HL-60/S4 treated with retinoic acid at 250 ng/mL for 4 days and 3 days (cell line): ENCODE data around the gene PTPRZ1.

Source experiments
- in situ Hi-C: fragments of 300-500 bp; cut with MboI; formaldehyde crosslinking; loops from 2 replicates; pipeline ENCODE4 v1.7.0; 2022; ENCODE audit warnings: low sequenced_read_pairs

Gene PTPRZ1

DNA sequence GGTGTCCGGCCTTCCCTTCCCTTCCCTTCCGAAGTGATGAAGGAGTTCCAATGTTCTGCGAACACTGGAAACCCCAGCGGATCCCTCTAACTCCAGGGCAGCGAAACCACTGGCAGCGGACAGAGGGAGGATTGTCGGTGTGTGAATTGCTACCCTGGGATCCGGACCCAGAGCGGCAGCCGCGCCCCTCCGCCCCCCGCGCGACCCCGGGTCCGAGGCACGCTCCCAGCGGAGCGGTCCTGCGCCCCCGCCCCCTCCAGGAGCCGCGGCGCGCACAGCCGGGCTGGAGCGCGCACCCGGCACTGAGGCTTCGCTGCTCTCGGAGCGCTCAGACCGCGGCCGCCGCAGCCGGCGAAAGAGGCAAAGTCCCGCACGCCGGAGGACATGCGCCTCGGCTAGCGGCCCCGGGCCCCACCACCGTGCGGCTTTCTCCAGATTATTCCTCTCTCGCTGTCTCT, at the start of gene PTPRZ1:
PTPRZ1 (plus strand) TSS at position 331 of the 458 bp plus-strand sequence. CDS start 339 bp downstream, outside the sequence.
- in situ Hi-C loops: no loop called here

DNA sequence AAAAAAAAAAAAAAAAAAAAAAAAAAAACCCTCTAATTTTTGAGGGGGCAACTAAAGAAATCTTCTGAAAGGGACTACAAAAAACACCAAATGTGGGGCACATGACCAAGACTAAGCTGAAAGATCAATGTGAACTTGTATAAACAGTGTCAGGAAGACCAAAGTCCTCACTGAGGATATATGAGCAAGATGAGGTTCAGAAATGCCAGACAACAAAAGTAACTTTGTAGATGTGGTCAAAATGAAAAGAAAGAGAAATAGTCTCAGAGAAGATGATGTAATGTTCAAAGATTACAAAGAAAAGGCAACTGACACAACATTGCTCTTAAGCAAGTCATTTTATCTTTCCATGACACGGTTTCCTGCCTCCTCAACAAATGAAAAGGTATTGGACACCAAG, 48.7 kb upstream of the PTPRZ1 start:
- in situ Hi-C loops: no loop called here

GRCh38 chr7:121831351-121831750, 41.6 kb upstream of the PTPRZ1 start:
- in situ Hi-C loops: no loop called here

DNA sequence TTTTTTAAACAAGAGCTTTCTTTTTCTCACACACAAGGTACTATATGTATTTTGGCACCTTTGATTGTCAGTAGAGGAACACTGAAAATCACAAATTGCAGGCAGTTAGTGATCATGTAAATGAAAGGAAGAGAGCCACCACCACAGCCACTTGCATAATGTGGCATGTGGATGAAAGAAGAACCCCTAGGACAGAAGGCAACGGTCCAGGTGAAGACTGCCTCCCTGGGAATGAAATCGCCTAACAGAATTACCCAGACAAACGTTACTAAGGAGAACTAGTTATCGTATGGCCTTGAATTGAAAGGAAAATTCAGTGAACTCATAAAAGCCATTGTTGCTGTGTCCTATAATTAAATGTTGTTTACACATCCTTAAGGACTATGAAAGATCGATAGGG, 41.2 kb upstream of the PTPRZ1 start:
- in situ Hi-C loops: no loop called here

GRCh38 chr7:121832347-121832746, 40.6 kb upstream of the PTPRZ1 start:
- in situ Hi-C loops: no loop called here

- in situ Hi-C loops: no loop called here
These were observed 39.0 kb upstream of the PTPRZ1 start for GRCh38 chr7:121833991-121834390.

- in situ Hi-C loops: no loop called here
These were observed 35.5 kb upstream of the PTPRZ1 start for GRCh38 chr7:121837462-121837861.

GRCh38 chr7:121847041-121847440, 25.9 kb upstream of the PTPRZ1 start:
- in situ Hi-C loops: no loop called here

DNA sequence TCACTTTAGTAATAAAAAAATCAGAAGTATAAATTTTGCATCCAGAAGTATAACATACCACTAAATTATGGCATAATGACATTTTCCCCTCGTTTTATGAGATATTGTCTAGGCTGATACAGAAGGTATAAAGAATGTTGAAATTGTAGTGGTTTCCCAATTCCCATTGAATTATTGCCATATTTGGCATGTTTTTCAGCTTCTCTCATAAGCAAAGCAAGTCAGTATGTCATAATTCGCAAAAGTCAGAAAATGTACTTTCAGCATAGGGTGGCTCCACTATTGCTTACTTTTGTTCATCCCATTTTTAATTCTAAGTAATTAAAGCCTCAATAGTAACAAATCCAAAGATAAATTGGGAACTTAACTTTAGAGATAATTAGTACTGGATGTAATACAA, 19.7 kb upstream of the PTPRZ1 start:
- in situ Hi-C loops: no loop called here

- in situ Hi-C loops: no loop called here
These were observed 12.0 kb upstream of the PTPRZ1 start for GRCh38 chr7:121860953-121861352.

GRCh38 chr7:121862591-121862990, 10.4 kb upstream of the PTPRZ1 start:
- in situ Hi-C loops: no loop called here

- in situ Hi-C loops: no loop called here
These were observed 1.8 kb upstream of the PTPRZ1 start for GRCh38 chr7:121871188-121871587.

- in situ Hi-C loops: no loop called here
These were observed 581 bp downstream of the PTPRZ1 start for GRCh38 chr7:121873289-121874194.

GRCh38 chr7:121874298-121874697, 1.3 kb downstream of the PTPRZ1 start:
- in situ Hi-C loops: no loop called here

DNA sequence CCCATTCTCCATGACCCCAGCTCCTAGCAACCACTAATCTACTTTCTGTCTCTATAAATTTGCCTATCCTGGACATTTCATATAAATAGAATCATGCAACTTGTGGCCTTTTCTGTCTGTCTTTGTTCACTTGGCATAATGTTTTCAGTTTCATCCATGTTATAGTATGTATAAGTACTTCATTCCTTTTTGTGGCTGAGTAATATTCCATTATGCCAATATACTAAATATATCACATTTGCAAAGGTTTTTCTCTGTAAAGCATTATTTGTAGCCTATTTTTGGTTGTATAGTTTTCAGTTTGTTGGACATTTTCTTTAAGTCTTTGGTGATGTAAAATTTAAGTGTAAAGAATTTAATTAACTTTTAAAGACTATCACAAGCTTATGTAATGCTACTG, 2.2 kb downstream of the PTPRZ1 start:
- in situ Hi-C loops: no loop called here

DNA sequence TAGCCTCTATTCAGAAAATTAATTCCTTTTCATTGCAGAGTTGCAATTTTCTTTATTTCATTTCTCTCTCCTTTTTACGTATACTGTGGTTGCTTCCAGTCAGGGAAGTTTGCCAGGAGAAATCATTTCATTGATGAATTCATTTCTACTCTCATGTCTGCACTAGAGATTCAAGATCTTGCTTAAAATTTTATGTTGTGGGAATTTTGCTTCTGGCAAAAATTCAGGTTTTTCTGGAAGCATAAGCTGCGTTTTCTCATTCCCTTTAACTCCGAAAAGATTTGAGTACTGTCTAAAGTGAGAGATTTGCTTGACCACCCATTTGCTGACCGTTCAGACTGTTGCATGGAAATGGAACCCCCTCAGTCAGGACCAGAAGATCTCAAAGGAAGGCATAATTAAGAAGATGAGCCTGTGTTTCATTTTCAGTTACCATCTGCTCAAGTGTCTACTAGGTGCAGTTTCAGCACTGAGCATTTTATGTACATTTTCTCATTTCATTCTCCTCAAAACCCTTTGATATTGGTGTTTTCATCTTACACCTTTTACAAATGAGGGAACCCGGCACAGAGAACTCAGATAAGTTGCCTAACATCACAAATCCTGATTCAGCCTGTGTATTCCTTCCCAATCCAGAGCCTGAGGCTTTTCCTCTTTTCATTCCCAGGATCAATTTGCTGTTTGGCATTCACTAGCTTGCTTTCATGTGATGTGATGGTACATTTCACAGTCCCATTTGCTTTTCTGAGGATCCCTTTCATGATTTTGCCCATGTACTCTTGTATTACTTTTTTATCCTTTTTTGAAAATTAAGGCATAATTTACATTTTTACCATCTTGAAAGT, 3.9 kb downstream of the PTPRZ1 start:
- in situ Hi-C loops: no loop called here

DNA sequence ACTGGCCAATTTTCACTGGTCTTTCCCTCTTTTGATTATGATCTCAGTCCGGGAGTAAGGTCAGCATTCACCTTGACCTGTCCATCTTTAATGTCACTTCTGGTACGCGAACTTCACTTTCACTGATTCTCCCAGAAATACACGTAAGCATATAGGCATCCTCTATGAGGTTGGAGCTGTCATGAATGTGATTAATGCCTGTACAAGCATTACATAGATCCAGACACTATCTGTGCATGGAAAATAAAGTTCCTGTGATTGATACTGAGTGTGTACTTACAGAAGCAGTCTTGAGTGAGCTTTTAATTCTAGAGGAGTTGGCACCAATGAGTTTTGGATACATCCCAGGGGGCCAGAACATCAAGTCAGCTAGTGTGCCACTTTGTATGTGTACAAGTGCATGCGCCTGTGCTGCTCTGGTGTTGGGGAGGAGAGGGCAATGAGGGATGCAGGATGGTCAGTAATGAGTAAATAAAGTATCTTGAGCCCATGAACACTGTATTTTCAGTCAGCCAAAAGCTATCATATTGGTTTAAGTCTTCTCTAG, 6.0 kb downstream of the PTPRZ1 start:
- in situ Hi-C loops: no loop called here

DNA sequence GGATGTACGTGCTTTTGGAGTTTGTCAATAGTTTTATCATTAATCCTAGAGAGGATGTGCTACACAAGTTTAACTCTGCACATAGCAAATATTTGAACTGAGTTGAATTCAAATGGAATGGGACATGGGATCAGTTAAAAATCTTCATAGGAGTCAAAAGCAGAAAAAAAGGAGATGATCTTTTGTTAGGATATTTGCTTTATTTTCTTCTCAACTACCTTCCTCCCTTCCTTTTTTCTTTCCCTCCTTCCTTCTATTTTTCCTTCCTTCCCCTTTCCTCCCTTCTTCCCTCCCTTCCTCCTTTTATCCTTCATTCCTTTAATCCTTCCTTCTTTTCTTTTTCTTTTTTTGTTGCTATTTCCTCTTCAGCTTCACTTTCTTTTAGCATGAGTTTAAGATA, 6.6 kb downstream of the PTPRZ1 start:
- in situ Hi-C loops: no loop called here

DNA sequence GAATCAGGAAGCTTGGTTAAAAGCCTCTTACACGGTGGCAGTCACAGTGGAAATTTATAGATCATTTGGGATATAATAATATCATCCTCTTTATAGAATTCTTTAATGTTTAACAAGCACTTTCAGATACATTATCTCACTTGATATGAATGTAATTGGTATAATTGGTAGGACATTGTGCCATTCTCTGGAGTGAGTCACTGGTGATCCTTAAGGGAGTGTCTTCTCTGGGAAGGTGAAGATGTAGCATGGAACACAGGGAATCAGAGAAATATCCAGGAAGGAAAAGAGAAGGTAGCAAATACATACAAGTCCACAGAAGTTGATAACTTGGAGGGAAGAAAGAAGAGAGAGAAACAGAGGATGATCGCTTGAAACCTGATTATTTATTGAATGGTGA, 9.8 kb downstream of the PTPRZ1 start:
- in situ Hi-C loops: no loop called here

DNA sequence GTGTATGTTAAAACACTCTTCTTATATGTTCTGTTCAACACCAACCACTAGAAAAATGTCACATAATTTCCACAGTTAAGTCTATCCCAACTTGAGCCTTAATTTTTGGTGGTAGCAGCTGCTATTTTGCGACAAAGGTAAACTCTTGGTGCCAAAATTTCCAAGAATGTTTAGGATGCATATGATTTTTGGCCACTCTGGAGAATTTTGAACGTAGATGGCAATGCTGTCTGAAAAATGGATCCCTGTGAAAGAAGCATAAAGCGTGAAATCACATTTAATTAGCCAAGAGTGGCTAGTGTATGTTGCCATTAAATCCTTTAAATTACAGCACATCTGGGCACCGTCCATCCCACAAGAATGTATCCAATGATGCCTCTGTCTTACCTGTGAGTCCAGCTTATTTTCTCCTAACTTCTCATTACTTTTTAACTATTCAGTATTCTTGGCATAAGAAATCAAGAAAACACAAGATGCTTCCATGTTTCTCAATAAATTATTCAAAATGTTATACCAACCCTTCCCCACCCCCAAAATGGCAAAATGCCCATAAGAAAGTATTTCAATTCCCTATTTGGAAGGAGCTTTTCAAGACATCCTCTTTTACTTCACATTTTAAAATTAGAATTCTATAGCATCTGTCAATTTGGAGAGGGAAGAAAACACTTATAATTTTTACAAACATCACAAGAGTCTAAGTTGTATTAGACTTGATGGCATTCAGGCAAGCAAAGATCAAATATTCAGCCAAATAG, 12.4 kb downstream of the PTPRZ1 start:
- in situ Hi-C loops: no loop called here

- in situ Hi-C loops: no loop called here
These were observed 14.7 kb downstream of the PTPRZ1 start for GRCh38 chr7:121887634-121888033.
